MM.1S (cell line): Measurements from ENCODE around the gene TRIM63.

Experiments
- DNase-seq: peaks from one replicate; pipeline ENCODE4 v3.0.0-alpha.2; 2015
- H2AFZ ChIP-seq: fragments of 300-600 bp; sonication (generic); 2 replicates; pipeline ENCODE4 v1.6.0; 2016; ENCODE audit warnings: antibody characterized with exemption, low read length
- H3F3A ChIP-seq: fragments of 300-600 bp; sonication (generic); 2 replicates; pipeline ENCODE4 v1.6.1; 2016; ENCODE audit warnings: mild to moderate bottlenecking, antibody characterized with exemption, low read length, moderate library complexity, mixed read lengths; ENCODE audit not compliant: insufficient read depth
- H3K27ac ChIP-seq: fragments of 300-600 bp; sonication (generic); 2 replicates; pipeline ENCODE4 v1.5.1; 2016; ENCODE audit warnings: mild to moderate bottlenecking, low read length
- H3K27me3 ChIP-seq: fragments of 300-600 bp; sonication (generic); replicated peaks from 2 replicates; pipeline ENCODE4 v1.6.0; 2016; ENCODE audit warnings: low read length; ENCODE audit not compliant: insufficient read depth
- H3K36me3 ChIP-seq: fragments of 300-600 bp; sonication (generic); replicated peaks from 2 replicates; pipeline ENCODE4 v1.6.1; 2016; ENCODE audit warnings: mild to moderate bottlenecking, low read length, mixed read lengths; ENCODE audit not compliant: insufficient read depth
- H3K4me1 ChIP-seq: fragments of 300-600 bp; sonication (generic); 2 replicates; pipeline ENCODE4 v1.6.1; 2016; ENCODE audit warnings: low read length, mixed read lengths
- H3K4me2 ChIP-seq: fragments of 300-600 bp; sonication (generic); 2 replicates; pipeline ENCODE4 v1.6.0; 2016; ENCODE audit warnings: low read depth, low read length
- H3K4me3 ChIP-seq: fragments of 300-600 bp; sonication (generic); 2 replicates; pipeline ENCODE4 v1.5.1; 2016; ENCODE audit warnings: low read length, mixed read lengths
- H3K79me2 ChIP-seq: fragments of 300-600 bp; sonication (generic); 2 replicates; pipeline ENCODE4 v1.6.1; 2016; ENCODE audit warnings: mixed run types, low read length, mixed read lengths
- H3K9ac ChIP-seq: fragments of 300-600 bp; sonication (generic); 2 replicates; pipeline ENCODE4 v1.6.1; 2016; ENCODE audit warnings: low read length, mixed read lengths
- H3K9me2 ChIP-seq: fragments of 300-600 bp; sonication (generic); replicated peaks from 2 replicates; pipeline ENCODE4 v1.6.1; 2016; ENCODE audit warnings: mild to moderate bottlenecking, low read length, mixed read lengths; ENCODE audit not compliant: insufficient read depth
- H3K9me3 ChIP-seq: fragments of 300-600 bp; sonication (generic); replicated peaks from 2 replicates; pipeline ENCODE4 v1.6.1; 2016; ENCODE audit warnings: mild to moderate bottlenecking, low read length, mixed read lengths; ENCODE audit not compliant: insufficient read depth
- H4K20me1 ChIP-seq: fragments of 300-600 bp; sonication (generic); 2 replicates; pipeline ENCODE4 v1.6.1; 2016; ENCODE audit warnings: mild to moderate bottlenecking, low read length, moderate library complexity, mixed read lengths; ENCODE audit not compliant: insufficient read depth
- EZH2 ChIP-seq: fragments of 300-600 bp; sonication (generic); optimal IDR thresholded peaks from 2 replicates; pipeline ENCODE3; 2017; ENCODE audit warnings: low read depth, mild to moderate bottlenecking, antibody characterized with exemption, low read length, mixed read lengths
- EZH2phosphoT487 ChIP-seq: fragments of 300-600 bp; sonication (generic); IDR thresholded peaks from 2 replicates; pipeline ENCODE4 v1.6.1; 2018; ENCODE audit warnings: antibody characterized with exemption, low read length
- TF ChIP-seq, protein P1 (sequence below): fragments of 300-600 bp; sonication (generic); IDR thresholded peaks from 2 replicates; pipeline ENCODE4 v1.5.1; 2016; ENCODE audit warnings: antibody characterized with exemption, low read length, mixed read lengths

Gene TRIM63

DNA sequence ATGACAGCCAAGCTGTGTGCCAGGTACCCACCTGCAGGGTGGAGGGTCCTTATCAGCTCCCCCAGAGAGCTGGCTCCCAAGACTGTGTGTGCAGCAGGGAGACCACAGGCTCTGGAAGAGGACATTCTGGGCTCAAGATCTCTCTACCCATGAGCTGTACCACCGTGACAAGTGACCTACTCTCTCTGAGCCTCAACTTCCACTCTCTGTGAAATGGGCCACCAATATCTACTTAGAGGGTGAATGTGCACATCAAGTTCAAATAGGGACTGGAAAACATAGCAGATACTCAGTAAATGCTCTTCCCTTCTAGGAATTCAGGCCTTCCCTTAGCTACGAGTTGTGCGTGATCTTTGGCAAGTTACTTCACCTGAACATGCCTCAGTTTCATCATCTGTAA, 23.0 kb downstream of the TRIM63 start:
- Histone ChIP-seq H3K4me2 (no peak overlapping the region), H3K4me1 (no peaks in the 10 kb centered on the region), H2AFZ (no peak overlapping the region), H3K9me3 (no peaks in the 10 kb centered on the region), H3K36me3 (no peaks in the 10 kb centered on the region), H3K27ac (no peak overlapping the region), H3K9ac (no peak overlapping the region), H3F3A (no peaks in the 10 kb centered on the region), H3K27me3 (peaks cover 88% of the 10 kb centered on the region), H3K79me2 (no peaks in the 10 kb centered on the region), H3K4me3 (no peak overlapping the region), H3K9me2 (no peaks in the 10 kb centered on the region), H4K20me1 (no peaks in the 10 kb centered on the region)
- TF ChIP-seq, protein P1, sequence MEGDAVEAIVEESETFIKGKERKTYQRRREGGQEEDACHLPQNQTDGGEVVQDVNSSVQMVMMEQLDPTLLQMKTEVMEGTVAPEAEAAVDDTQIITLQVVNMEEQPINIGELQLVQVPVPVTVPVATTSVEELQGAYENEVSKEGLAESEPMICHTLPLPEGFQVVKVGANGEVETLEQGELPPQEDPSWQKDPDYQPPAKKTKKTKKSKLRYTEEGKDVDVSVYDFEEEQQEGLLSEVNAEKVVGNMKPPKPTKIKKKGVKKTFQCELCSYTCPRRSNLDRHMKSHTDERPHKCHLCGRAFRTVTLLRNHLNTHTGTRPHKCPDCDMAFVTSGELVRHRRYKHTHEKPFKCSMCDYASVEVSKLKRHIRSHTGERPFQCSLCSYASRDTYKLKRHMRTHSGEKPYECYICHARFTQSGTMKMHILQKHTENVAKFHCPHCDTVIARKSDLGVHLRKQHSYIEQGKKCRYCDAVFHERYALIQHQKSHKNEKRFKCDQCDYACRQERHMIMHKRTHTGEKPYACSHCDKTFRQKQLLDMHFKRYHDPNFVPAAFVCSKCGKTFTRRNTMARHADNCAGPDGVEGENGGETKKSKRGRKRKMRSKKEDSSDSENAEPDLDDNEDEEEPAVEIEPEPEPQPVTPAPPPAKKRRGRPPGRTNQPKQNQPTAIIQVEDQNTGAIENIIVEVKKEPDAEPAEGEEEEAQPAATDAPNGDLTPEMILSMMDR, result no peak
- TF ChIP-seq EZH2 (no peak), EZH2phosphoT487 (no peak)
- DNase-seq, result no peak

DNA sequence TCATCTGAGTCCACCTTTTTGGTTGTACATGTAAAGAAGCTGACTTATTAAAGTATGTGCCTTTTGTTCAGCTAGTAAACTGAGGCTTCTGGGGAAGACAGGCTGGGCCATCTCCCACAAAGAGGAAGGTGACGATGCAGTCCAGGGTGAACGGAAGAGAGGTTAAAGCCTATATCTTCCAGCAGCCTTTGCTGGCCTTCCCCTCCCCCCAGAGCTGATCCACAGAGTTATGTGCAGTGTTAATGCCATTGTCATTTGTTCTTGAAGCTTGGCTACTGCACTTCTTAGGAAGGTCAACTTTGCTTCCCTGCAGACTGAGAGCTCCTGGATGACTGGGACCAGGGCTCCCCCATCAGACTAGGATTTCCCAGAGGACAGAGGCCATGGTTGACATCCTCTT, 23.7 kb downstream of the TRIM63 start:
- no peaks in the 10 kb centered on the region for H4K20me1 ChIP-seq
- H3F3A ChIP-seq, result no peaks in the 10 kb centered on the region
- H3K27ac ChIP-seq, result no peak overlapping the region
- no peak overlapping the region for H3K4me2 ChIP-seq
- H3K4me1 ChIP-seq, result no peaks in the 10 kb centered on the region
- no peaks in the 10 kb centered on the region for H3K36me3 ChIP-seq
- H3K9ac ChIP-seq, result no peak overlapping the region
- H2AFZ ChIP-seq, result no peak overlapping the region
- no peaks in the 10 kb centered on the region for H3K9me2 ChIP-seq
- no peaks in the 10 kb centered on the region for H3K9me3 ChIP-seq
- DNase-seq, result no peak
- TF ChIP-seq EZH2 (no peak), EZH2phosphoT487 (no peak)
- TF ChIP-seq, protein P1, result no peak
- H3K27me3 ChIP-seq, result peaks cover 85% of the 10 kb centered on the region
- H3K79me2 ChIP-seq, result no peaks in the 10 kb centered on the region
- no peak overlapping the region for H3K4me3 ChIP-seq

DNA sequence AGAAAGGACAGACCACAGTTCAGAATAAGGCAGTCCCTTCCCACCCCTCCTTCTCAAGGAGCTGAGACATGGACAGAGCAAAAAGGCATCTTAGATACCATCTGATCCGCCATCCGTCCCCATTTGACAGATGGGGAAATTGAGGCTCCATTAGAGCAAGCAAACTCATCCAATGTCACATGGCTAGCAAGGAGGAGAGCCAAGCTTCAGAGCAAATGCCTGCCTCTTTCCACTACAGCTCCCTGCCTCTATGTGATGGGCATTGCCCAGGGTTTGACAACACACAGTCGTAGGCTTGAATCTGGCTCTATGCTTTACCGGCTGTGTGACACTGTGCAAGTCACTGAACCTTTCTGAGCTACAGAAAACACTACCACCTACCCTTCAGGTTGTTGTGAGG, 25.5 kb downstream of the TRIM63 start:
- Histone ChIP-seq H3K4me2 (no peak overlapping the region), H3K4me3 (no peak overlapping the region), H3K27me3 (peaks cover 70% of the 10 kb centered on the region), H3K27ac (no peak overlapping the region), H4K20me1 (no peaks in the 10 kb centered on the region), H3K4me1 (no peaks in the 10 kb centered on the region), H3K79me2 (no peaks in the 10 kb centered on the region), H3K9me2 (no peaks in the 10 kb centered on the region), H3K9ac (no peak overlapping the region), H2AFZ (no peak overlapping the region), H3K36me3 (no peaks in the 10 kb centered on the region), H3K9me3 (no peaks in the 10 kb centered on the region), H3F3A (no peaks in the 10 kb centered on the region)
- no peak for DNase-seq
- TF ChIP-seq, protein P1, result no peak
- no peak for TF ChIP-seq EZH2
- no peak for TF ChIP-seq EZH2phosphoT487
